ENCODE measurements around the gene HOXC6.

DNA sequence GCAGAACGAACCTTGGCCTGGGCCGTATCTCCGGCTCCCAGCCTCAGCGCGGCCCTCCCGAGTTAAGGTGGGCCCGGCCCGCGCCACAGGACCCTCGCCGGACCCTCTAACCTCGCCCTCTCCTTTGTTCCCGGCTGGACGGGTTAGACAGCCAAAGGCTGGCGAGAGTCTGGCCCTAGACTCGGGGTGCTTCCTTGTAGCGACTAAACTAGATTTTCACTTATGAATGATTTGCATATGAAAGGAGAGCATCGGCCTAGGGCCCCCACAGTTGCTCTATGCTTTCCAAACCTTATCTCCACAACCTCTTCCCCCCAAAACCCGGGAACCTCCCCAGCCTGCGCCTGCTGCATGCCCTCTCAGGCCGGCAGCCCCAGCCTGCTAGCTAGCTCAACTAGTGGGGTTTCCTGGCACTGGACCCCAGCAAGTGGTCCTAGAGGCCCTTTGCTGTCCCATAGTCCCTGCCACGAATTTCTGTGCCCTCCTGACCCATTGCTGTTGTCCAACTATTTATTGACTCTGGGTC lies 6.6 kb downstream of the HOXC6 start:
- no peak for TF ChIP-seq POLR2A (IDR thresholded peaks at IDR 0.05; ENCODE audit: low read depth)
- TF ChIP-seq, protein P1, sequence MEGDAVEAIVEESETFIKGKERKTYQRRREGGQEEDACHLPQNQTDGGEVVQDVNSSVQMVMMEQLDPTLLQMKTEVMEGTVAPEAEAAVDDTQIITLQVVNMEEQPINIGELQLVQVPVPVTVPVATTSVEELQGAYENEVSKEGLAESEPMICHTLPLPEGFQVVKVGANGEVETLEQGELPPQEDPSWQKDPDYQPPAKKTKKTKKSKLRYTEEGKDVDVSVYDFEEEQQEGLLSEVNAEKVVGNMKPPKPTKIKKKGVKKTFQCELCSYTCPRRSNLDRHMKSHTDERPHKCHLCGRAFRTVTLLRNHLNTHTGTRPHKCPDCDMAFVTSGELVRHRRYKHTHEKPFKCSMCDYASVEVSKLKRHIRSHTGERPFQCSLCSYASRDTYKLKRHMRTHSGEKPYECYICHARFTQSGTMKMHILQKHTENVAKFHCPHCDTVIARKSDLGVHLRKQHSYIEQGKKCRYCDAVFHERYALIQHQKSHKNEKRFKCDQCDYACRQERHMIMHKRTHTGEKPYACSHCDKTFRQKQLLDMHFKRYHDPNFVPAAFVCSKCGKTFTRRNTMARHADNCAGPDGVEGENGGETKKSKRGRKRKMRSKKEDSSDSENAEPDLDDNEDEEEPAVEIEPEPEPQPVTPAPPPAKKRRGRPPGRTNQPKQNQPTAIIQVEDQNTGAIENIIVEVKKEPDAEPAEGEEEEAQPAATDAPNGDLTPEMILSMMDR (IDR thresholded peaks at IDR 0.05) = no peak

Data from esophagus muscularis mucosa (tissue), 3 donors.